ENCODE results near the gene RPE.

Gene RPE

GRCh38 chr2:210002158-210003157 is at the start of gene RPE:
RPE (plus strand) TSS chr2:210002638; CDS start chr2:210002662, 24 bp downstream.
- peak; percentile 90 to 96 for DNase-seq

- peak in 1 of 2 experiments; percentile 15 for DNase-seq
Observed at GRCh38 chr2:209956271-209956670, 46.2 kb upstream of the RPE start.

GRCh38 chr2:209958016-209958415 is 44.4 kb upstream of the RPE start:
- DNase-seq: no peak

GRCh38 chr2:209960045-209960444 is 42.4 kb upstream of the RPE start:
- no peak for DNase-seq

- peak; percentile 42 to 69 for DNase-seq
Observed at GRCh38 chr2:209960676-209961630, 41.5 kb upstream of the RPE start.

- DNase-seq: no peak
Observed at GRCh38 chr2:209965723-209966122, 36.7 kb upstream of the RPE start.

GRCh38 chr2:209969692-209970091 is 32.7 kb upstream of the RPE start:
- DNase-seq: peak in 1 of 2 experiments; percentile 36

GRCh38 chr2:209970271-209970670 is 32.2 kb upstream of the RPE start:
- no peak for DNase-seq

GRCh38 chr2:209970711-209971110 is 31.7 kb upstream of the RPE start:
- no peak for DNase-seq

- peak in 1 of 2 experiments; percentile 5 for DNase-seq
Observed at GRCh38 chr2:209973328-209973727, 29.1 kb upstream of the RPE start.

GRCh38 chr2:209974576-209974975 is 27.9 kb upstream of the RPE start:
- no peak for DNase-seq

- DNase-seq: no peak
Observed at GRCh38 chr2:209976698-209977385, 25.6 kb upstream of the RPE start.

GRCh38 chr2:209977386-209978239 is 24.8 kb upstream of the RPE start:
- peak in 1 of 2 experiments; percentile 30 for DNase-seq

GRCh38 chr2:209984291-209984690 is 18.1 kb upstream of the RPE start:
- DNase-seq: no peak

- DNase-seq: no peak
Observed at GRCh38 chr2:209985874-209986273, 16.6 kb upstream of the RPE start.

- no peak for DNase-seq
Observed at GRCh38 chr2:209986415-209986814, 16.0 kb upstream of the RPE start.

- no peak for DNase-seq
Observed at GRCh38 chr2:209988010-209988409, 14.4 kb upstream of the RPE start.

- DNase-seq: no peak
Observed at GRCh38 chr2:209990838-209991237, 11.6 kb upstream of the RPE start.

- no peak for DNase-seq
Observed at GRCh38 chr2:209993968-209994367, 8.5 kb upstream of the RPE start.

GRCh38 chr2:209998596-209998995 is 3.8 kb upstream of the RPE start:
- no peak for DNase-seq

- DNase-seq: no peak
Observed at GRCh38 chr2:210000464-210001324, 1.7 kb upstream of the RPE start.

Data from NCI-H446 (cell line).